GM12875 (cell line): ENCODE data around the gene SP110.
"Not testable (repeated sequence)": the region's sequence is repeated elsewhere in the genome, so short reads cannot be mapped to it uniquely, and the experiment has no call there.

ENCODE experiments used
- H3K4me3 ChIP-seq: one replicate; pipeline ENCODE4 v1.5.1; 2011; ENCODE audit warnings: low read depth, low read length, control low read depth
- CTCF ChIP-seq: IDR thresholded peaks from 2 replicates; pipeline ENCODE4 v1.5.1; 2011; ENCODE audit warnings: low read depth, mild to moderate bottlenecking, control low read depth, inconsistent platforms, low read length, moderate library complexity, borderline replicate concordance; ENCODE audit not compliant: insufficient read depth

SP110 gene

GRCh38 chr2:230219419-230220331, at the start of gene SP110:
SP110 (minus strand) TSS chr2:230219984; CDS start chr2:230216927, 3,057 bp downstream.
- TF ChIP-seq CTCF, result no peak
- peak within 1 kb of the TSS; percentile 60 for H3K4me3 ChIP-seq

GRCh38 chr2:230268606-230269243, 48.9 kb upstream of the SP110 start:
- TF ChIP-seq CTCF, result no peak
- H3K4me3 ChIP-seq, result no peak overlapping the region

GRCh38 chr2:230267556-230267955, 47.8 kb upstream of the SP110 start:
- no peak overlapping the region for H3K4me3 ChIP-seq
- TF ChIP-seq CTCF, result no peak

- TF ChIP-seq CTCF, result no peak
- H3K4me3 ChIP-seq, result no peak overlapping the region
Measured at GRCh38 chr2:230267059-230267458, 47.3 kb upstream of the SP110 start.

GRCh38 chr2:230266638-230267037, 46.9 kb upstream of the SP110 start:
- TF ChIP-seq CTCF, result no peak

GRCh38 chr2:230264945-230265344, 45.2 kb upstream of the SP110 start:
- H3K4me3 ChIP-seq, result not testable (repeated sequence)

More at GRCh38 chr2:230266638-230267037, 46.9 kb upstream of the SP110 start:
- H3K4me3 ChIP-seq, result no peak overlapping the region

- TF ChIP-seq CTCF, result no peak
- no peak overlapping the region for H3K4me3 ChIP-seq
Measured at GRCh38 chr2:230262246-230262645, 42.5 kb upstream of the SP110 start.
